HepG2 (cell line): ENCODE results near the gene SLC17A5. TPM values are rescaled to one million over a fixed set of nuclear protein-coding genes. Genes with fewer than 3 reads are reported as not detected.
A peak's percentile ranks its signal among the peaks of the same experiment; 100 is the strongest.

Experiments used
- CREB1 ChIP-seq, 2 experiments: fragments of 450-650 bp in 1 of 2; IDR thresholded peaks; 2 replicates each; pipeline ENCODE4 v1.6.1; 2016 to 2017; ENCODE audit warnings: control low read depth in 1 of 2, mild to moderate bottlenecking in 1 of 2, missing compliant biosample characterization in 1 of 2, missing genetic modification characterization in 1 of 2
- PHF8 ChIP-seq: sonication (generic); formaldehyde crosslinking; IDR thresholded peaks from 2 replicates; pipeline ENCODE4 v1.5.0; 2020; ENCODE audit warnings: missing genetic modification reagents
- POLR2AphosphoS5 ChIP-seq: IDR thresholded peaks from 2 replicates; pipeline ENCODE4 v1.6.1; 2012; ENCODE audit warnings: low read depth, low read length
- RXRA ChIP-seq: sonication (generic); formaldehyde crosslinking; IDR thresholded peaks from 2 replicates; pipeline ENCODE4 v1.5.1; 2020; ENCODE audit warnings: missing genetic modification reagents
- THYN1 ChIP-seq: sonication (generic); formaldehyde crosslinking; IDR thresholded peaks from 2 replicates; pipeline ENCODE4 v1.8.1; 2023; ENCODE audit warnings: low read depth, mild to moderate bottlenecking, moderate library complexity, missing genetic modification reagents, borderline replicate concordance
- ZNF251 ChIP-seq: sonication (generic); formaldehyde crosslinking; IDR thresholded peaks from 2 replicates; pipeline ENCODE4 v1.9.0; 2021; ENCODE audit warnings: mild to moderate bottlenecking, missing genetic modification reagents
- ZNF451 ChIP-seq: sonication (generic); formaldehyde crosslinking; IDR thresholded peaks from 2 replicates; pipeline ENCODE4 v1.5.0; 2020; ENCODE audit warnings: mild to moderate bottlenecking, missing genetic modification reagents
- ZNF740 ChIP-seq: sonication (generic); formaldehyde crosslinking; IDR thresholded peaks from 2 replicates; pipeline ENCODE4 v1.4.0; 2020; ENCODE audit warnings: missing genetic modification reagents
- ZSCAN12 ChIP-seq: sonication (generic); formaldehyde crosslinking; IDR thresholded peaks from 2 replicates; pipeline ENCODE4 v1.9.0; 2021; ENCODE audit warnings: mild to moderate bottlenecking, missing genetic modification reagents
- ZSCAN20 ChIP-seq: sonication (generic); formaldehyde crosslinking; IDR thresholded peaks from 2 replicates; pipeline ENCODE4 v1.4.0; 2020; ENCODE audit warnings: missing genetic modification reagents, mild to moderate bottlenecking, borderline replicate concordance
- polyA plus RNA-seq, 8 experiments: library from polyadenylated mRNA; depleted of rRNA in 3 of 8; stranded (reverse) in 7 of 8; unstranded in 1 of 8; fragments of >200 nt; fragmentation: Illumina TruSeq in 4 of 8; extraction: Trizol in 4 of 8; gene quantifications; 2 replicates each; pipeline versions ENCODE4 v1.2.1 to v1.2.3, GENCODE V29; 2011 to 2016; ENCODE audit warnings: low read depth in 4 of 8, missing spikeins in 1 of 8, mixed read lengths in 1 of 8; ENCODE audit not compliant: insufficient read depth in 1 of 8
- total RNA-seq, 5 experiments: library from RNA; depleted of rRNA; stranded (reverse); fragments of >200 nt; fragmentation: Illumina TruSeq; extraction: Trizol; gene quantifications; 2 replicates each; pipeline ENCODE4 v1.2.3, GENCODE V29; 2016; ENCODE audit warnings: low read depth in 1 of 5
- TF ChIP-seq, protein P1 (sequence below): sonication (generic); formaldehyde crosslinking; IDR thresholded peaks from 2 replicates; pipeline ENCODE4 v1.4.0; 2020; ENCODE audit warnings: missing genetic modification reagents
- TF ChIP-seq, protein P2 (sequence below): sonication (generic); IDR thresholded peaks from 2 replicates; pipeline ENCODE4 v1.6.1; 2016; ENCODE audit warnings: low read depth, borderline replicate concordance
- TF ChIP-seq, protein P3 (sequence below): sonication (generic); formaldehyde crosslinking; IDR thresholded peaks from 2 replicates; pipeline ENCODE4 v1.4.0; 2020; ENCODE audit warnings: missing genetic modification reagents, borderline replicate concordance
- TF ChIP-seq, protein P4 (sequence below): sonication (generic); formaldehyde crosslinking; IDR thresholded peaks from 2 replicates; pipeline ENCODE4 v1.8.1; 2022; ENCODE audit warnings: mild to moderate bottlenecking, missing genetic modification reagents
- TF ChIP-seq, protein P5 (sequence below): sonication (generic); formaldehyde crosslinking; IDR thresholded peaks from 2 replicates; pipeline ENCODE4 v1.8.0; 2022; ENCODE audit warnings: missing genetic modification reagents, mild to moderate bottlenecking, borderline replicate concordance

The SLC17A5 gene
- total and polyA plus RNA-seq, 2 of the 13 experiments (the other 11 are each of a cell fraction or from before 2014, with no cell fraction given), result 18.3 to 20.5 TPM

DNA sequence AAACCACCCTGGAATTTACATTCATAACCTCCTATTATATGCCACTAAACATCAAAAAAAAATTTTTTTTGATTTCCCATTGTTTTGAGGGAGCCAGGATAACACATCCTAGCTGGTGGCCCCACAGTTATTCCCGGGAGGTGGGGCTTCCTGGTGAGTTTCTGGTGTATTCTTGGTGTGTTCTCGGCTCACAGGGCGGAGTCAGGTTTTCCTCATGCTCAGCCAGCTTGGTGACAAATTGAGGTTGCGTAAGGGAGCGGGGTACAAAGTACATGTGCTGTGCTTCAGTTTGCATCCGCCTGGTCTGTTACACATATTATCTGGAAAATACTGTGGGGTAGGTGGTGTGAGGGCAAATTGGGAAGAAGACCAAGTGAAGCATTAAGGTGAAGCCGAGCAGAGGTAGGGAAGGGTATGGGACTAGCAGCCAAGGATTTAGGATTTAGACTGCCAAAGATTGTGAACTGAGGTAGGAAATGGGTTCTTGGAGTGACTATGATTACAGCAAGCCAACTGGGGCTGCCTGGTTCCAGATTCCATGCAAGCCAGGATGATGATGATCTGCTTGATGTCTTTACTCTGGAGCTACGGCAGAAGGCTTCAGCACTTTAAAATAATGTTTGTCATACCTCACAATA is 86.7 kb downstream of the SLC17A5 start (continued):
- TF ChIP-seq, protein P1, sequence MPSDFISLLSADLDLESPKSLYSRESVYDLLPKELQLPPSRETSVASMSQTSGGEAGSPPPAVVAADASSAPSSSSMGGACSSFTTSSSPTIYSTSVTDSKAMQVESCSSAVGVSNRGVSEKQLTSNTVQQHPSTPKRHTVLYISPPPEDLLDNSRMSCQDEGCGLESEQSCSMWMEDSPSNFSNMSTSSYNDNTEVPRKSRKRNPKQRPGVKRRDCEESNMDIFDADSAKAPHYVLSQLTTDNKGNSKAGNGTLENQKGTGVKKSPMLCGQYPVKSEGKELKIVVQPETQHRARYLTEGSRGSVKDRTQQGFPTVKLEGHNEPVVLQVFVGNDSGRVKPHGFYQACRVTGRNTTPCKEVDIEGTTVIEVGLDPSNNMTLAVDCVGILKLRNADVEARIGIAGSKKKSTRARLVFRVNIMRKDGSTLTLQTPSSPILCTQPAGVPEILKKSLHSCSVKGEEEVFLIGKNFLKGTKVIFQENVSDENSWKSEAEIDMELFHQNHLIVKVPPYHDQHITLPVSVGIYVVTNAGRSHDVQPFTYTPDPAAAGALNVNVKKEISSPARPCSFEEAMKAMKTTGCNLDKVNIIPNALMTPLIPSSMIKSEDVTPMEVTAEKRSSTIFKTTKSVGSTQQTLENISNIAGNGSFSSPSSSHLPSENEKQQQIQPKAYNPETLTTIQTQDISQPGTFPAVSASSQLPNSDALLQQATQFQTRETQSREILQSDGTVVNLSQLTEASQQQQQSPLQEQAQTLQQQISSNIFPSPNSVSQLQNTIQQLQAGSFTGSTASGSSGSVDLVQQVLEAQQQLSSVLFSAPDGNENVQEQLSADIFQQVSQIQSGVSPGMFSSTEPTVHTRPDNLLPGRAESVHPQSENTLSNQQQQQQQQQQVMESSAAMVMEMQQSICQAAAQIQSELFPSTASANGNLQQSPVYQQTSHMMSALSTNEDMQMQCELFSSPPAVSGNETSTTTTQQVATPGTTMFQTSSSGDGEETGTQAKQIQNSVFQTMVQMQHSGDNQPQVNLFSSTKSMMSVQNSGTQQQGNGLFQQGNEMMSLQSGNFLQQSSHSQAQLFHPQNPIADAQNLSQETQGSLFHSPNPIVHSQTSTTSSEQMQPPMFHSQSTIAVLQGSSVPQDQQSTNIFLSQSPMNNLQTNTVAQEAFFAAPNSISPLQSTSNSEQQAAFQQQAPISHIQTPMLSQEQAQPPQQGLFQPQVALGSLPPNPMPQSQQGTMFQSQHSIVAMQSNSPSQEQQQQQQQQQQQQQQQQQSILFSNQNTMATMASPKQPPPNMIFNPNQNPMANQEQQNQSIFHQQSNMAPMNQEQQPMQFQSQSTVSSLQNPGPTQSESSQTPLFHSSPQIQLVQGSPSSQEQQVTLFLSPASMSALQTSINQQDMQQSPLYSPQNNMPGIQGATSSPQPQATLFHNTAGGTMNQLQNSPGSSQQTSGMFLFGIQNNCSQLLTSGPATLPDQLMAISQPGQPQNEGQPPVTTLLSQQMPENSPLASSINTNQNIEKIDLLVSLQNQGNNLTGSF, result no peak
- TF ChIP-seq THYN1 (CRISPR knock-in tag) (no peak), ZSCAN12 (CRISPR knock-in tag) (no peak), ZSCAN20 (CRISPR knock-in tag) (no peak), CREB1 (IDR thresholded peaks at IDR 0.05) (no peak), CREB1 (CRISPR knock-in tag; IDR thresholded peaks at IDR 0.05) (peak; percentile 67), ZNF251 (CRISPR knock-in tag) (no peak), POLR2AphosphoS5 (peak; percentile 86), ZNF451 (CRISPR knock-in tag) (no peak), ZNF740 (no peak), PHF8 (CRISPR knock-in tag) (peak; percentile 50; the same call in 1 of the 2 replicates), RXRA (peak; percentile 62; the same call in 1 of the 2 replicates)
- TF ChIP-seq, protein P2, sequence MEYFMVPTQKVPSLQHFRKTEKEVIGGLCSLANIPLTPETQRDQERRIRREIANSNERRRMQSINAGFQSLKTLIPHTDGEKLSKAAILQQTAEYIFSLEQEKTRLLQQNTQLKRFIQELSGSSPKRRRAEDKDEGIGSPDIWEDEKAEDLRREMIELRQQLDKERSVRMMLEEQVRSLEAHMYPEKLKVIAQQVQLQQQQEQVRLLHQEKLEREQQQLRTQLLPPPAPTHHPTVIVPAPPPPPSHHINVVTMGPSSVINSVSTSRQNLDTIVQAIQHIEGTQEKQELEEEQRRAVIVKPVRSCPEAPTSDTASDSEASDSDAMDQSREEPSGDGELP, result peak; percentile 67; the same call in 1 of the 2 replicates
- TF ChIP-seq, protein P3, sequence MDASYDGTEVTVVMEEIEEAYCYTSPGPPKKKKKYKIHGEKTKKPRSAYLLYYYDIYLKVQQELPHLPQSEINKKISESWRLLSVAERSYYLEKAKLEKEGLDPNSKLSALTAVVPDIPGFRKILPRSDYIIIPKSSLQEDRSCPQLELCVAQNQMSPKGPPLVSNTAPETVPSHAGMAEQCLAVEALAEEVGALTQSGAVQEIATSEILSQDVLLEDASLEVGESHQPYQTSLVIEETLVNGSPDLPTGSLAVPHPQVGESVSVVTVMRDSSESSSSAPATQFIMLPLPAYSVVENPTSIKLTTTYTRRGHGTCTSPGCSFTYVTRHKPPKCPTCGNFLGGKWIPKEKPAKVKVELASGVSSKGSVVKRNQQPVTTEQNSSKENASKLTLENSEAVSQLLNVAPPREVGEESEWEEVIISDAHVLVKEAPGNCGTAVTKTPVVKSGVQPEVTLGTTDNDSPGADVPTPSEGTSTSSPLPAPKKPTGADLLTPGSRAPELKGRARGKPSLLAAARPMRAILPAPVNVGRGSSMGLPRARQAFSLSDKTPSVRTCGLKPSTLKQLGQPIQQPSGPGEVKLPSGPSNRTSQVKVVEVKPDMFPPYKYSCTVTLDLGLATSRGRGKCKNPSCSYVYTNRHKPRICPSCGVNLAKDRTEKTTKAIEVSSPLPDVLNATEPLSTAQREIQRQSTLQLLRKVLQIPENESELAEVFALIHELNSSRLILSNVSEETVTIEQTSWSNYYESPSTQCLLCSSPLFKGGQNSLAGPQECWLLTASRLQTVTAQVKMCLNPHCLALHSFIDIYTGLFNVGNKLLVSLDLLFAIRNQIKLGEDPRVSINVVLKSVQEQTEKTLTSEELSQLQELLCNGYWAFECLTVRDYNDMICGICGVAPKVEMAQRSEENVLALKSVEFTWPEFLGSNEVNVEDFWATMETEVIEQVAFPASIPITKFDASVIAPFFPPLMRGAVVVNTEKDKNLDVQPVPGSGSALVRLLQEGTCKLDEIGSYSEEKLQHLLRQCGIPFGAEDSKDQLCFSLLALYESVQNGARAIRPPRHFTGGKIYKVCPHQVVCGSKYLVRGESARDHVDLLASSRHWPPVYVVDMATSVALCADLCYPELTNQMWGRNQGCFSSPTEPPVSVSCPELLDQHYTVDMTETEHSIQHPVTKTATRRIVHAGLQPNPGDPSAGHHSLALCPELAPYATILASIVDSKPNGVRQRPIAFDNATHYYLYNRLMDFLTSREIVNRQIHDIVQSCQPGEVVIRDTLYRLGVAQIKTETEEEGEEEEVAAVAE (CRISPR knock-in tag), result peak; percentile 89
- TF ChIP-seq, protein P4, sequence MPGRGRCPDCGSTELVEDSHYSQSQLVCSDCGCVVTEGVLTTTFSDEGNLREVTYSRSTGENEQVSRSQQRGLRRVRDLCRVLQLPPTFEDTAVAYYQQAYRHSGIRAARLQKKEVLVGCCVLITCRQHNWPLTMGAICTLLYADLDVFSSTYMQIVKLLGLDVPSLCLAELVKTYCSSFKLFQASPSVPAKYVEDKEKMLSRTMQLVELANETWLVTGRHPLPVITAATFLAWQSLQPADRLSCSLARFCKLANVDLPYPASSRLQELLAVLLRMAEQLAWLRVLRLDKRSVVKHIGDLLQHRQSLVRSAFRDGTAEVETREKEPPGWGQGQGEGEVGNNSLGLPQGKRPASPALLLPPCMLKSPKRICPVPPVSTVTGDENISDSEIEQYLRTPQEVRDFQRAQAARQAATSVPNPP (CRISPR knock-in tag), result no peak
- TF ChIP-seq, protein P5, sequence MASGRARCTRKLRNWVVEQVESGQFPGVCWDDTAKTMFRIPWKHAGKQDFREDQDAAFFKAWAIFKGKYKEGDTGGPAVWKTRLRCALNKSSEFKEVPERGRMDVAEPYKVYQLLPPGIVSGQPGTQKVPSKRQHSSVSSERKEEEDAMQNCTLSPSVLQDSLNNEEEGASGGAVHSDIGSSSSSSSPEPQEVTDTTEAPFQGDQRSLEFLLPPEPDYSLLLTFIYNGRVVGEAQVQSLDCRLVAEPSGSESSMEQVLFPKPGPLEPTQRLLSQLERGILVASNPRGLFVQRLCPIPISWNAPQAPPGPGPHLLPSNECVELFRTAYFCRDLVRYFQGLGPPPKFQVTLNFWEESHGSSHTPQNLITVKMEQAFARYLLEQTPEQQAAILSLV (CRISPR knock-in tag), result no peak
